Karpas-422 (cell line): ENCODE results near the gene ARPC3. TPM values are rescaled to one million over a fixed set of nuclear protein-coding genes. Genes with fewer than 3 reads are reported as not detected.
"Not testable (repeated sequence)": the region's sequence is repeated elsewhere in the genome, so short reads cannot be mapped to it uniquely, and the experiment has no call there.

Source experiments
- DNase-seq: peaks from one replicate; pipeline ENCODE4 v3.0.0-alpha.2; 2015
- H2AFZ ChIP-seq: fragments of 200-600 bp; sonication (generic); 2 replicates; pipeline ENCODE4 v1.6.1; 2014; ENCODE audit warnings: antibody characterized with exemption, low read length, mixed read lengths
- H3K27ac ChIP-seq: fragments of 200-600 bp; sonication (generic); 2 replicates; pipeline ENCODE4 v1.5.1; 2014; ENCODE audit warnings: mild to moderate bottlenecking, low read length, moderate library complexity
- H3K27me3 ChIP-seq: fragments of 200-600 bp; sonication (generic); 2 replicates; pipeline ENCODE4 v1.6.1; 2014; ENCODE audit warnings: low read length, mixed read lengths
- H3K36me3 ChIP-seq: fragments of 200-600 bp; sonication (generic); 2 replicates; pipeline ENCODE4 v1.6.1; 2014; ENCODE audit warnings: low read length, mixed read lengths; ENCODE audit not compliant: insufficient read depth
- H3K4me1 ChIP-seq: fragments of 200-600 bp; sonication (generic); 2 replicates; pipeline ENCODE4 v1.6.1; 2014; ENCODE audit warnings: mild to moderate bottlenecking, low read length, mixed read lengths
- H3K4me2 ChIP-seq: fragments of 200-600 bp; sonication (generic); 2 replicates; pipeline ENCODE4 v1.6.1; 2014; ENCODE audit warnings: low read length, low read depth, mild to moderate bottlenecking; ENCODE audit not compliant: poor library complexity, severe bottlenecking
- H3K4me3 ChIP-seq: fragments of 200-600 bp; sonication (generic); 2 replicates; pipeline ENCODE4 v1.5.1; 2014; ENCODE audit warnings: mild to moderate bottlenecking, antibody characterized with exemption, low read length, mixed read lengths
- H3K79me2 ChIP-seq: fragments of 200-600 bp; sonication (generic); 2 replicates; pipeline ENCODE4 v1.6.1; 2014; ENCODE audit warnings: mild to moderate bottlenecking, low read length, mixed read lengths
- H3K9ac ChIP-seq: fragments of 200-600 bp; sonication (generic); 2 replicates; pipeline ENCODE4 v1.6.0; 2014; ENCODE audit warnings: low read length
- H3K9me2 ChIP-seq: fragments of 200-600 bp; sonication (generic), shearing (Covaris generic); replicated peaks from 2 replicates; pipeline ENCODE4 v1.6.0; 2014; ENCODE audit warnings: mild to moderate bottlenecking, low read length, moderate library complexity; ENCODE audit not compliant: insufficient read depth
- H3K9me3 ChIP-seq: fragments of 300-700, 200-600 bp; sonication (generic); 2 replicates; pipeline ENCODE4 v1.6.1; 2014; ENCODE audit warnings: low read length, mixed read lengths
- H4K20me1 ChIP-seq: fragments of 200-600 bp; sonication (generic); 2 replicates; pipeline ENCODE4 v1.6.1; 2014; ENCODE audit warnings: mild to moderate bottlenecking, antibody characterized with exemption, low read length, low read depth; ENCODE audit not compliant: insufficient read depth
- total RNA-seq: library from RNA; depleted of rRNA; stranded (reverse); fragments of >200 nt; shearing (Covaris generic); gene quantifications from 2 replicates; pipeline ENCODE4 v1.2.3, GENCODE V29; 2014; ENCODE audit warnings: low replicate concordance

Gene ARPC3
- total RNA-seq, 1 experiment from 2014 or later: 483 TPM

DNA sequence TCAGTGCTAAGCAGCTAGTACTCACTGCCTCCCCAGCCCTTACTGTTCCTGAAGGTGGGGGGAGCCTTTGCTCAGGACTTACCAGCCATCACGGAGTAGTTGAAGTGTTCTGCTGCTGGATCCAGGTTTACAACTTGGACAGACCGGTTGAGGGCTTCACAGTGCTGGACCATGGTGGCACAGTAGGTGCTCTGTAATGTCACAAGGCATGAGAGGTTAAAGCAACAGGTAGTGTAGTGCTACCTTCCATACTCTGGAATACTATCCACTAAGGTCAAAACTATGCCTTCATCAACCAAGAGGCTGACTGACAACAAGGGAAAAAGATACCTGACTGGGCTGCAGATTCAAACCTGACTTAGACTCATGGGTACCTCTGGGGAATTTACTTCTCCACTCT, 14.9 kb upstream of the ARPC3 start:
- no peak overlapping the region for H2AFZ ChIP-seq
- DNase-seq: no peak
- H3K9ac ChIP-seq: no peak overlapping the region
- peaks cover 77% of the 10 kb centered on the region for H3K79me2 ChIP-seq
- peaks cover 9% of the 10 kb centered on the region; the same call in 1 of the 2 replicates for H3K36me3 ChIP-seq
- no peak overlapping the region for H3K4me2 ChIP-seq
- H3K27me3 ChIP-seq: no peaks in the 10 kb centered on the region
- H4K20me1 ChIP-seq: 0 out of 2 replicates have a peak, but pooled peaks cover 5% of the 10 kb centered on the region
- no peak overlapping the region for H3K27ac ChIP-seq
- no peaks in the 10 kb centered on the region for H3K9me3 ChIP-seq
- H3K4me1 ChIP-seq: peaks cover 21% of the 10 kb centered on the region
- no peak overlapping the region for H3K4me3 ChIP-seq
- H3K9me2 ChIP-seq: no peaks in the 10 kb centered on the region

DNA sequence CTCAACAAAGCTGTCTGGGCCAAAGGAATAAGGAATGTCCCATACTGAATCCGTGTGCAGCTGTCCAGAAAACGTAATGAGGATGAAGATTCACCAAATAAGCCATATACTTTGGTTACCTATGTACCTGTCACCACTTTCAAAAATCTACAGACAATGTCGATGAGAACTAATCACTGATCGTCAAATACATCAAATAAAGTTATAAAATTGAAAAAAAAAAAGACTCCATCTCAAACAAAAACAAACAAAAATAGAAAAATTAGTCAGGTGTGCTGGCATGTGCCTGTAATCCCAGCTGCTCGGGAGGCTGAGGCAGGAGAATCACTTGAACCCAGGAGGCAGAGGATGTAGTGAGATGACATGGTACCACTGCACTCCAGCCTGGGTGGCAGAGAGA, 11.1 kb upstream of the ARPC3 start:
- H3K4me1 ChIP-seq: peaks cover 29% of the 10 kb centered on the region
- not testable (repeated sequence) for H3K4me2 ChIP-seq, H4K20me1 ChIP-seq, H3K9ac ChIP-seq, H3K9me2 ChIP-seq, H3K27ac ChIP-seq, DNase-seq, H3K9me3 ChIP-seq, H3K4me3 ChIP-seq, H3K27me3 ChIP-seq, H2AFZ ChIP-seq
- peaks cover 46% of the 10 kb centered on the region for H3K79me2 ChIP-seq
- peaks cover 23% of the 10 kb centered on the region; the same call in 1 of the 2 replicates for H3K36me3 ChIP-seq

DNA sequence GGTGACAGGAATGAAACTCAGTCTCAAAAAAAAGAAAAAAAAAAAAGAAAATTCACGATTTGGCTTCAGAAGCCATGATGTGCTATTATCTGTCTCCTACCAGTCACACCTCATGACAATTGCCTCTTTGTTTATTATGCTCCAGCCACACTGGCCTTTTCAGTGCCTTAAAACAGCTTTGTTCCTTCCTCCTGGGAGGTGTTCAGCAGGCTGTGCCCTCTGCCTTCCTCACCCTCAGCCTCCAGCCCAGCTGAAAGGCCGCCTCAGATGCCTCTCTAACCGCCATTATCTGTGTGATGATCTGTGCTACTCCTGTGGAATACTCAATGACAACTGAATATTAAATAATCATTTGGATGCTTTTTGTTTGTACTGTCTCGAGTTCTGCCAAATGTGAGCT, 8.6 kb upstream of the ARPC3 start:
- DNase-seq: no peak
- Histone ChIP-seq H3K9me2 (no peaks in the 10 kb centered on the region), H3K27ac (no peak overlapping the region), H3K79me2 (peaks cover 28% of the 10 kb centered on the region), H2AFZ (no peak overlapping the region), H4K20me1 (no peaks in the 10 kb centered on the region), H3K4me1 (peaks cover 33% of the 10 kb centered on the region), H3K27me3 (no peaks in the 10 kb centered on the region), H3K9me3 (no peaks in the 10 kb centered on the region), H3K9ac (no peak overlapping the region), H3K36me3 (peaks cover 30% of the 10 kb centered on the region; the same call in 1 of the 2 replicates), H3K4me2 (no peak overlapping the region), H3K4me3 (no peak overlapping the region)

DNA sequence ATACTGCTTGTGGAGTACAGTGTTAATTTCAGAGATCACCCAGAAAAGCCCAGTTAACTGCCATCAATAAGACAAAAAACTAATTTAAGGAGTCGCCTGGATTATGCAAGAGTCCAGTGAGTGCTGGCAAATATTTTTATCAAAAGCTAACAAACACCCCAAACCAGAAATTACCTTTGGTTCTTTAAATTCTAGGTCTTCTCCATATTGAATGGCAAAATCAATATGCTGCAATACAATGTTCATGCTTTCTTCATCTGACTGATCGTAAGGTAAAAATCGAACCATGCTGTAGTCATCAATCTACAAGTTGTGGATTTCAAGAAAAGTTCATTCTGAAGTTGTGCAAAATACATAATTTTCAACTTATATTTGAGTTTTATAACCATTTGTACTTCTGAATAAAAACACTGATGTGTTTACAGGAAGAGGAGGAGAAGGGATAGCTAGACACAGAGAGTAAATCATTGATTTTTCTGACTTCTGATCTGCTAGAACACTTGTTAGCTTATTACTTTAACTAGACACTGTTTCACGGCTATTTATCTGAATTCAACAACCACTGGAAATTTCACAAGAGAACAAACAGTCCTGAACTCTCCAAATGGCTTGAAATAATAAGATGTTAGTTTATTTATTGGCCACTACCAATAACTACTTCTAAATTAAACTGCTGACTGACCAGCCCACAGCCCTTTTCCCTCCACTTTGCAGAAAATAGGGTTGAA, 3.6 kb upstream of the ARPC3 start:
- Histone ChIP-seq H3K27ac (0 out of 2 replicates have a peak overlapping the region, but pooled peaks have one; percentile 2), H3K9ac (no peak overlapping the region), H2AFZ (no peak overlapping the region), H3K4me1 (peaks cover 44% of the 10 kb centered on the region), H3K4me3 (no peak overlapping the region), H3K79me2 (peaks cover 17% of the 10 kb centered on the region), H3K9me3 (no peaks in the 10 kb centered on the region), H3K9me2 (no peaks in the 10 kb centered on the region), H3K36me3 (peaks cover 39% of the 10 kb centered on the region), H3K4me2 (no peak overlapping the region), H4K20me1 (0 out of 2 replicates have a peak, but pooled peaks cover 8% of the 10 kb centered on the region), H3K27me3 (no peaks in the 10 kb centered on the region)
- no peak for DNase-seq

DNA sequence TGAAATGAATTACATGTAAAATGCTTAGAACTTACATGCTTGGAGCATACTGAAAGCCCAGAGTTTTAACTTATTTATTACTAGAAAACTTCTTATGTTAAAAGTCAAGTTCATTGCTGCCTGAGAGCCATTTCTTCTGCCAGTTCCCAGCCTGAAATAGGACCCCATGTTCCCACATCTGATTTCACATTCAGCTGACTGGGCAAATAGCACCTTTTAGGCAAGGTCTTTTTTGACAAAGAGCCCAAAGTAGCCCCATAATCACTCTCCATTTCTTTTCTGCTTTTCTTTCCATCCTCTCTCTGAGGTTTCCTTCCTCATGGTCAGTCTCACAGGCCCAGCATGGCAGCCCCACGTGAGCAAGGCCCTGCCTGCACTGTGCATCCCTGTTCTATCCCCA, 1.1 kb upstream of the ARPC3 start:
- peaks cover 49% of the 10 kb centered on the region for H3K36me3 ChIP-seq
- peak overlapping the region; percentile 42 for H3K27ac ChIP-seq
- no peaks in the 10 kb centered on the region for H3K9me2 ChIP-seq
- H4K20me1 ChIP-seq: peaks cover 13% of the 10 kb centered on the region; the same call in 1 of the 2 replicates
- peaks cover 41% of the 10 kb centered on the region for H3K79me2 ChIP-seq
- 0 out of 2 replicates have a peak overlapping the region, but pooled peaks have one; percentile 7 for H3K9ac ChIP-seq
- DNase-seq: no peak
- peaks cover 24% of the 10 kb centered on the region for H3K4me1 ChIP-seq
- no peak overlapping the region for H3K4me2 ChIP-seq
- no peak overlapping the region for H2AFZ ChIP-seq
- H3K4me3 ChIP-seq: no peak overlapping the region
- no peaks in the 10 kb centered on the region for H3K27me3 ChIP-seq
- H3K9me3 ChIP-seq: no peaks in the 10 kb centered on the region

DNA sequence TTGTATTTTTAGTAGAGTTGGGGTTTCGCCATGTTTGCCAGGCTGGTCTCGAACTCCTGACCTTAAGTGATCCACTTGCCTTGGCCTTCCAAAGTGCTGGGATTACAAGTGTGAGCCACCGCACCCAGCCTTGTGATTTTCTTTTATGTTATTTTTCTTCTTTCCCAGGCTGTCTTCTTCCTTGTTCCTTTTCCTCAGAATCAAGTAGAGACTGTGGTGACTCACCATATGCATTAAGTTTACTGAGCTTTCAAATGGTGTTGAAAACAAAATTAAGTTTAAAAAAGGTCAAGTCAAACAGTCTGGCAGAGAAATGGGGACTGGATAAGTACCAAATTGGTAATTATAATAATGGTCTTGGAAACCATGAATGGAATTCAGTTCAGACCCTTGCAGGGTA, 5.7 kb downstream of the ARPC3 start:
- Histone ChIP-seq H3K79me2 (peaks cover 58% of the 10 kb centered on the region), H3K36me3 (peaks cover 53% of the 10 kb centered on the region), H3K27ac (no peak overlapping the region)

DNA sequence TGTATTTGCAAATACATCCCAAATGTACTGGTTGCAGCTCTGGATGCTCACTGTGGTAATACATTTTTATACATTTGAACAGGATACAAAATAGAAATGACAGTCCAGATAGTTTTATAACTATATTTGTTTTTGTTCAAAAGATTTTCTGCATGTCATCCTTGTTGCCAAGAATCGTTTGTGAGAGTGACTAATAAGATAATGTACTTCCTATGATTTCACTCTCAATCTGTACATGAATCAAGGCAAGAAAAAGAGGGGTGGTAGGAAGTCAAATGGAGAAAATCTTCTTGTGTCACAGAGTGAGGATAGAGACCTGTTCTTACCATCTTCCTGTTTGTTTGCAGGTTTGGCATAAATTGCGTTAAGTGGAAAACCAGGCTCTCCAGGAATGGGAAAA, 13.9 kb downstream of the ARPC3 start:
- Histone ChIP-seq H4K20me1 (no peaks in the 10 kb centered on the region), H3K9me3 (no peaks in the 10 kb centered on the region), H3K4me2 (no peak overlapping the region), H3K4me3 (no peak overlapping the region), H3K79me2 (no peaks in the 10 kb centered on the region; the same call in 1 of the 2 replicates), H2AFZ (no peak overlapping the region), H3K4me1 (peaks cover 5% of the 10 kb centered on the region), H3K9me2 (no peaks in the 10 kb centered on the region), H3K9ac (no peak overlapping the region), H3K36me3 (peaks cover 42% of the 10 kb centered on the region), H3K27ac (no peak overlapping the region), H3K27me3 (no peaks in the 10 kb centered on the region)
- no peak for DNase-seq

More for the DNA sequence above, 5.7 kb downstream of the ARPC3 start:
- Histone ChIP-seq H3K9me2 (no peaks in the 10 kb centered on the region), H3K4me1 (peaks cover 10% of the 10 kb centered on the region), H3K9me3 (no peaks in the 10 kb centered on the region), H3K4me2 (no peak overlapping the region), H3K4me3 (no peak overlapping the region), H2AFZ (no peak overlapping the region), H4K20me1 (peaks cover 11% of the 10 kb centered on the region; the same call in 1 of the 2 replicates), H3K9ac (no peak overlapping the region), H3K27me3 (no peaks in the 10 kb centered on the region)
- no peak for DNase-seq

DNA sequence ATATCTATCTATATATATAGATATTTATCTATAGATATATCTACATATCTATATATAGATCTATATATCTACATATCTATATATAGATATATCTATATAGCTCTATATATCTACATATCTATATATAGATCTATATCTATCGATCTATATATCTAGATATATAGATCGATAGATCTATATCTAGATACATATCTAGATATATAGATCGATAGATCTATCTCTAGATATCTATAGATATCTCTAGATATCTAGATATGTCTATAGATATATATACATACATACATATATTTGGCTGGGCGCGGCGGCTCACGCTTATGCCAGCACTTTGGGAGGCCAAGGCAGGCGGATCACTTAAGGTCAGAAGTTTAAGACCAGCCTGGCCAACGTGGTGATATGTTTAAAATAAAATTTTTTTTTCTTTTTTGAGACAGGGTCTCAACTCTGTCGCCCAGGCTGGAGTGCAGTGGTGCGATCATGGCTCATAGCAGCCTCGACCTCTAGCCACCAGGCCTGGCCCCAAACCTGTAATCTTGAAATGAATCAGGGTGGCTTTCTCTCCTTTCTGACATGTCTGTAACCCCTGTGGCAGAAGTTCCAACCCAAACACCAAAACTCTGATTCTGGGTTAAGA, 18.1 kb downstream of the ARPC3 start:
- no peaks in the 10 kb centered on the region for H3K9me2 ChIP-seq
- no peak overlapping the region for H2AFZ ChIP-seq
- H3K27me3 ChIP-seq: no peaks in the 10 kb centered on the region
- peak overlapping the region; percentile 60 for H3K27ac ChIP-seq
- H3K36me3 ChIP-seq: peaks cover 24% of the 10 kb centered on the region; the same call in 1 of the 2 replicates
- DNase-seq: no peak
- no peaks in the 10 kb centered on the region for H3K79me2 ChIP-seq
- 0 out of 2 replicates have a peak overlapping the region, but pooled peaks have one; percentile 62 for H3K4me3 ChIP-seq
- no peak overlapping the region for H3K9ac ChIP-seq
- no peaks in the 10 kb centered on the region for H3K9me3 ChIP-seq
- H3K4me2 ChIP-seq: peak overlapping the region; percentile 70
- no peaks in the 10 kb centered on the region for H4K20me1 ChIP-seq
- peaks cover 5% of the 10 kb centered on the region for H3K4me1 ChIP-seq
